ENCODE data around the gene IQUB. TPM values are rescaled to one million over a fixed set of nuclear protein-coding genes. Genes with fewer than 3 reads are reported as not detected.

Gene IQUB
- polyA plus RNA-seq, 1 experiment = 0.02 TPM

- ChIA-PET POLR2A (no interaction called here), CTCF (no interaction called here)
- no peak for TF ChIP-seq CTCF (IDR thresholded peaks at IDR 0.05; ENCODE audit: insufficient read depth, low read depth, low read length)
- DNase-seq (ENCODE audit: low read depth) = no peak
- Histone ChIP-seq H3K27me3 (ENCODE audit: control insufficient read depth, insufficient read depth, low read length) (no peaks in the 10 kb centered on the region), H3K36me3 (ENCODE audit: control insufficient read depth, insufficient read depth, low read length) (no peaks in the 10 kb centered on the region), H3K4me3 (ENCODE audit: low read depth, low read length) (no peak overlapping the region)
Measured at GRCh38 chr7:123500878-123501489, 33.4 kb downstream of the IQUB start.

- no peak for TF ChIP-seq CTCF (IDR thresholded peaks at IDR 0.05; ENCODE audit: insufficient read depth, low read depth, low read length)
- DNase-seq (ENCODE audit: low read depth) = no peak
Measured at GRCh38 chr7:123499211-123499970, 35.0 kb downstream of the IQUB start.

GRCh38 chr7:123498601-123499000 is 35.8 kb downstream of the IQUB start:
- CTCF ChIA-PET = interaction anchor here (0.9 kb wide), 1 partner anchor 139 kb away, joined by 3 read pairs; no protein-coding TSS in a partner anchor
- POLR2A ChIA-PET = no interaction called here
- no peak for TF ChIP-seq CTCF (IDR thresholded peaks at IDR 0.05; ENCODE audit: insufficient read depth, low read depth, low read length)

More at GRCh38 chr7:123499211-123499970, 35.0 kb downstream of the IQUB start:
- Histone ChIP-seq H3K36me3 (ENCODE audit: control insufficient read depth, insufficient read depth, low read length) (no peaks in the 10 kb centered on the region), H3K4me3 (ENCODE audit: low read depth, low read length) (no peak overlapping the region), H3K27me3 (ENCODE audit: control insufficient read depth, insufficient read depth, low read length) (no peaks in the 10 kb centered on the region)
- ChIA-PET CTCF (interaction anchor here (0.6 to 0.9 kb wide), 2 partner anchors 46 to 138 kb away, joined by 3 read pairs; no protein-coding TSS in a partner anchor), POLR2A (no interaction called here)

GRCh38 chr7:123498031-123498430 is 36.4 kb downstream of the IQUB start:
- TF ChIP-seq CTCF (IDR thresholded peaks at IDR 0.05; ENCODE audit: insufficient read depth, low read depth, low read length) = no peak
- DNase-seq (ENCODE audit: low read depth) = no peak
- no peak overlapping the region for H3K4me3 ChIP-seq (ENCODE audit: low read depth, low read length)
- no peaks in the 10 kb centered on the region for H3K27me3 ChIP-seq (ENCODE audit: control insufficient read depth, insufficient read depth, low read length)
- ChIA-PET POLR2A (no interaction called here), CTCF (interaction anchor here (0.9 kb wide), 1 partner anchor 203 kb away, joined by 3 read pairs; no protein-coding TSS in a partner anchor)
- H3K36me3 ChIP-seq (ENCODE audit: control insufficient read depth, insufficient read depth, low read length) = no peaks in the 10 kb centered on the region

More at GRCh38 chr7:123498601-123499000, 35.8 kb downstream of the IQUB start:
- no peak for DNase-seq (ENCODE audit: low read depth)
- no peaks in the 10 kb centered on the region for H3K27me3 ChIP-seq (ENCODE audit: control insufficient read depth, insufficient read depth, low read length)
- no peaks in the 10 kb centered on the region for H3K36me3 ChIP-seq (ENCODE audit: control insufficient read depth, insufficient read depth, low read length)
- no peak overlapping the region for H3K4me3 ChIP-seq (ENCODE audit: low read depth, low read length)

GRCh38 chr7:123494193-123494796 is 40.1 kb downstream of the IQUB start:
- DNase-seq (ENCODE audit: low read depth) = no peak
- Histone ChIP-seq H3K36me3 (ENCODE audit: control insufficient read depth, insufficient read depth, low read length) (no peaks in the 10 kb centered on the region), H3K27me3 (ENCODE audit: control insufficient read depth, insufficient read depth, low read length) (no peaks in the 10 kb centered on the region), H3K4me3 (ENCODE audit: low read depth, low read length) (no peak overlapping the region)
- ChIA-PET POLR2A (no interaction called here), CTCF (interaction anchor here (0.7 to 2.0 kb wide), 16 partner anchors 11 to 378 kb away, joined by 3 to 11 read pairs (median 4); partner anchors contain the start of genes IQUB and NDUFA5)
- TF ChIP-seq CTCF (IDR thresholded peaks at IDR 0.05; ENCODE audit: insufficient read depth, low read depth, low read length) = peak; percentile 65

Data from BJ (cell line).